ENCODE data around the gene PDE9A.

Gene PDE9A

GRCh38 chr21:42760951-42761751 lies 107.7 kb downstream of the PDE9A start:
- DNase-seq, result no peak

- DNase-seq, result no peak
Measured at GRCh38 chr21:42761776-42762335, 108.4 kb downstream of the PDE9A start.

- DNase-seq, result no peak
Measured at GRCh38 chr21:42763581-42764442, 110.4 kb downstream of the PDE9A start.

- no peak for DNase-seq
Measured at GRCh38 chr21:42764443-42764760, 111.0 kb downstream of the PDE9A start.

- DNase-seq, result no peak
Measured at GRCh38 chr21:42764883-42765282, 111.5 kb downstream of the PDE9A start.

- DNase-seq, result no peak
Measured at GRCh38 chr21:42765656-42766055, 112.2 kb downstream of the PDE9A start.

- DNase-seq, result no peak
Measured at GRCh38 chr21:42766739-42767560, 113.5 kb downstream of the PDE9A start.

GRCh38 chr21:42767561-42767835 lies 114.1 kb downstream of the PDE9A start:
- DNase-seq, result no peak

GRCh38 chr21:42768324-42769121 lies 115.1 kb downstream of the PDE9A start:
- DNase-seq, result no peak

- DNase-seq, result no peak
Measured at GRCh38 chr21:42769183-42769819, 115.9 kb downstream of the PDE9A start.

GRCh38 chr21:42769820-42770716 lies 116.6 kb downstream of the PDE9A start:
- DNase-seq, result no peak

GRCh38 chr21:42770717-42771502 lies 117.5 kb downstream of the PDE9A start:
- no peak for DNase-seq

- no peak for DNase-seq
Measured at GRCh38 chr21:42771503-42771805, 118.0 kb downstream of the PDE9A start.

- DNase-seq, result no peak
Measured at GRCh38 chr21:42775123-42775522, 121.7 kb downstream of the PDE9A start.

- DNase-seq, result no peak
Measured at GRCh38 chr21:42775891-42776290, 122.5 kb downstream of the PDE9A start.

GRCh38 chr21:42777064-42777756 lies 123.8 kb downstream of the PDE9A start:
- DNase-seq, result no peak

GRCh38 chr21:42777757-42778344 lies 124.4 kb downstream of the PDE9A start:
- no peak for DNase-seq

- DNase-seq, result no peak
Measured at GRCh38 chr21:42779431-42779861, 126.0 kb downstream of the PDE9A start.

- no peak for DNase-seq
Measured at GRCh38 chr21:42780617-42781016, 127.2 kb downstream of the PDE9A start.

Data from 8988T (cell line).